ENCODE results near the gene STEAP2. TPM values are rescaled to one million over a fixed set of nuclear protein-coding genes. Genes with fewer than 3 reads are reported as not detected.

Gene STEAP2
- total RNA-seq, 1 donor from 2014 or later: 2.3 TPM

DNA sequence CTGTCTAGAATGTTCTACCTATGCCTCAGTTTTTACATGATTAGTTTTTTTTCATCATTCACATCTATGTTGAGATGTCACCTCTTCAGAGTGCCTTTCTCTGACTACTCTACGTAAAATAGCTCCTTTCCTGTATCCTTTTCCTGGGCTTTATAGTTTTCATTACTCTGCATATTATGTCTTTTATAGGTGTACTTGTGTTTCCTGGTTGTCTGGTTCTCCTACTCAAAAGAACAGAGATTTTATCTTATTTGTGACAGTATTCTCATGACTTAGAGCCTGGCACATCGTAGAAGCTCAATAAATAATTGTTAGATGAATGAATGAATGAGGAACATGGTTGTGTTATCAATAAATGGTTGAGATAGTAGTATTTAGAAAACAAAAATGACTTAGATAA, 39.4 kb upstream of the STEAP2 start:
- Histone ChIP-seq H3K79me2 (ENCODE audit: insufficient read depth, low read length) (no peaks in the 10 kb centered on the region), H3K4me2 (ENCODE audit: low read length) (no peak overlapping the region), H4K20me1 (ENCODE audit: insufficient read depth, low read length) (no peaks in the 10 kb centered on the region), H3K27ac (ENCODE audit: low read depth, low read length) (no peak overlapping the region), H3K9ac (ENCODE audit: low read length) (no peak overlapping the region), H3K4me1 (ENCODE audit: insufficient read depth, low read length) (no peaks in the 10 kb centered on the region), H3K9me3 (ENCODE audit: insufficient read depth, low read depth, low read length) (no peaks in the 10 kb centered on the region), H3K4me3 (ENCODE audit: insufficient read depth, low read depth, low read length) (no peak overlapping the region), H3K27me3 (ENCODE audit: insufficient read depth, low read length) (no peaks in the 10 kb centered on the region), H2AFZ (ENCODE audit: low read depth, low read length) (no peak overlapping the region), H3K36me3 (ENCODE audit: insufficient read depth, low read length) (no peaks in the 10 kb centered on the region)
- no peak for TF ChIP-seq EZH2 (IDR thresholded peaks at IDR 0.05; ENCODE audit: insufficient read depth, low read length)
- TF ChIP-seq, protein P1, sequence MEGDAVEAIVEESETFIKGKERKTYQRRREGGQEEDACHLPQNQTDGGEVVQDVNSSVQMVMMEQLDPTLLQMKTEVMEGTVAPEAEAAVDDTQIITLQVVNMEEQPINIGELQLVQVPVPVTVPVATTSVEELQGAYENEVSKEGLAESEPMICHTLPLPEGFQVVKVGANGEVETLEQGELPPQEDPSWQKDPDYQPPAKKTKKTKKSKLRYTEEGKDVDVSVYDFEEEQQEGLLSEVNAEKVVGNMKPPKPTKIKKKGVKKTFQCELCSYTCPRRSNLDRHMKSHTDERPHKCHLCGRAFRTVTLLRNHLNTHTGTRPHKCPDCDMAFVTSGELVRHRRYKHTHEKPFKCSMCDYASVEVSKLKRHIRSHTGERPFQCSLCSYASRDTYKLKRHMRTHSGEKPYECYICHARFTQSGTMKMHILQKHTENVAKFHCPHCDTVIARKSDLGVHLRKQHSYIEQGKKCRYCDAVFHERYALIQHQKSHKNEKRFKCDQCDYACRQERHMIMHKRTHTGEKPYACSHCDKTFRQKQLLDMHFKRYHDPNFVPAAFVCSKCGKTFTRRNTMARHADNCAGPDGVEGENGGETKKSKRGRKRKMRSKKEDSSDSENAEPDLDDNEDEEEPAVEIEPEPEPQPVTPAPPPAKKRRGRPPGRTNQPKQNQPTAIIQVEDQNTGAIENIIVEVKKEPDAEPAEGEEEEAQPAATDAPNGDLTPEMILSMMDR (IDR thresholded peaks at IDR 0.05; ENCODE audit: insufficient read depth, low read depth, low read length): no peak
- Mint-ChIP-seq H3K4me3 (ENCODE audit: unreplicated experiment) (no peak overlapping the region), H3K4me1 (ENCODE audit: low read depth, unreplicated experiment) (peaks cover 7% of the 10 kb centered on the region), H3K27me3 (ENCODE audit: low read depth, unreplicated experiment) (no peaks in the 10 kb centered on the region), H3K9me3 (ENCODE audit: unreplicated experiment) (peaks cover 2% of the 10 kb centered on the region), H3K36me3 (ENCODE audit: low read depth, unreplicated experiment) (no peaks in the 10 kb centered on the region), H3K27ac (ENCODE audit: unreplicated experiment) (no peak overlapping the region)
- DNase-seq (ENCODE audit: low read depth) (no peak), FAIRE-seq (no peak)

DNA sequence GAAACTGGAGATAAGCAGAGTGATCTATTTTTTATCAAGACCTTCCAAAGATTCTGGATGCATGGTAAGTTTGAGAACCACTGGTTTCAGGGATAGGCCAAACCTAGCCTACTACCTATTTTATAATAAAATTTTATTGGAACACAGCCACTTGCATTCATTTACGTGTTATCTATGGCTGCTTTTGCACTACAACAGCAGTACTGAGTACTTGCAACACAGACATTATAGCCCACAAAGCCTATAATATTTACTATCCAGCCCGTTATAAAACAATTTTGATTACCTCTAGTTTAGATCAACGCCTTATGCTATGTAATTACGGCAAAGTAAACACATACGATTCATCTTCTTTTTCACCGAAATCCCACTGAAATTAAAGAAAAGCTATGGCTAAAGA, 38.9 kb upstream of the STEAP2 start:
- DNase-seq (ENCODE audit: low read depth): no peak

More for the DNA sequence above, 38.9 kb upstream of the STEAP2 start:
- Mint-ChIP-seq H3K4me3 (ENCODE audit: unreplicated experiment) (no peak overlapping the region), H3K27ac (ENCODE audit: unreplicated experiment) (no peak overlapping the region), H3K36me3 (ENCODE audit: low read depth, unreplicated experiment) (no peaks in the 10 kb centered on the region), H3K9me3 (ENCODE audit: unreplicated experiment) (peaks cover 2% of the 10 kb centered on the region), H3K4me1 (ENCODE audit: low read depth, unreplicated experiment) (peaks cover 12% of the 10 kb centered on the region), H3K27me3 (ENCODE audit: low read depth, unreplicated experiment) (no peaks in the 10 kb centered on the region)
- no peak overlapping the region for H3K4me2 ChIP-seq (ENCODE audit: low read length)
- no peak overlapping the region for H3K4me3 ChIP-seq (ENCODE audit: insufficient read depth, low read depth, low read length)
- H2AFZ ChIP-seq (ENCODE audit: low read depth, low read length): no peak overlapping the region
- H4K20me1 ChIP-seq (ENCODE audit: insufficient read depth, low read length): no peaks in the 10 kb centered on the region
- no peak for TF ChIP-seq EZH2 (IDR thresholded peaks at IDR 0.05; ENCODE audit: insufficient read depth, low read length)
- TF ChIP-seq, protein P1 (IDR thresholded peaks at IDR 0.05; ENCODE audit: insufficient read depth, low read depth, low read length): no peak
- no peaks in the 10 kb centered on the region for H3K9me3 ChIP-seq (ENCODE audit: insufficient read depth, low read depth, low read length)
- no peaks in the 10 kb centered on the region for H3K79me2 ChIP-seq (ENCODE audit: insufficient read depth, low read length)
- H3K4me1 ChIP-seq (ENCODE audit: insufficient read depth, low read length): no peaks in the 10 kb centered on the region
- no peak for FAIRE-seq
- no peak overlapping the region for H3K27ac ChIP-seq (ENCODE audit: low read depth, low read length)
- H3K27me3 ChIP-seq (ENCODE audit: insufficient read depth, low read length): no peaks in the 10 kb centered on the region
- H3K36me3 ChIP-seq (ENCODE audit: insufficient read depth, low read length): no peaks in the 10 kb centered on the region
- no peak overlapping the region for H3K9ac ChIP-seq (ENCODE audit: low read length)
